ENCODE data around the gene PYGB. TPM values are rescaled to one million over a fixed set of nuclear protein-coding genes. Genes with fewer than 3 reads are reported as not detected.

PYGB gene
- total and polyA plus RNA-seq, 2 donors (not counting 1 experiment from before 2014, with no cell fraction given), result 22.5 to 30.6 TPM

GRCh38 chr20:25226433-25227316 lies 21.2 kb upstream of the PYGB start:
- ChIA-PET POLR2A (no interaction called here), CTCF (no interaction called here)
- no peaks in the 10 kb centered on the region for H3K9me3 ChIP-seq (ENCODE audit: control extremely low read depth in 1 of 3, control insufficient read depth in 2 of 3, insufficient read depth in 1 of 3, low read length in 2 of 3)
- WGBS (ENCODE audit: insufficient coverage), result 87% methylated on average over 27 of the region's 28 CpGs
- ATAC-seq (ENCODE audit: low read depth), result no peak
- H3K4me2 ChIP-seq (replicated peaks; ENCODE audit: low read depth, low read length, poor library complexity, severe bottlenecking), result no peak overlapping the region
- H3K9ac ChIP-seq (ENCODE audit: low read length), result no peak overlapping the region
- H2AFZ ChIP-seq (ENCODE audit: insufficient read depth, low read depth, low read length, poor library complexity, severe bottlenecking), result no peak overlapping the region
- TF ChIP-seq EZH2 (IDR thresholded peaks at IDR 0.05; ENCODE audit: borderline replicate concordance, insufficient read depth, low read depth, low read length, poor library complexity, severe bottlenecking) (no peak), CTCF (IDR thresholded peaks at IDR 0.05) (no peak)
- peaks cover 2% of the 10 kb centered on the region for H3K27me3 Mint-ChIP-seq
- H3K27ac ChIP-seq (ENCODE audit: low read length in 2 of 2), result no peak overlapping the region
- H3K4me1 Mint-ChIP-seq, result peaks cover 10% of the 10 kb centered on the region
- no peaks in the 10 kb centered on the region for H3K27me3 ChIP-seq (replicated peaks in 1 of 4; ENCODE audit: control extremely low read depth in 1 of 4, control insufficient read depth in 3 of 4, insufficient read depth in 4 of 4, low read length in 3 of 4)
- no peaks in the 10 kb centered on the region for H3K36me3 ChIP-seq (replicated peaks in 1 of 2; ENCODE audit: control extremely low read depth in 1 of 2, control insufficient read depth in 1 of 2, extremely low read depth in 1 of 2, insufficient read depth in 2 of 2, low read length in 1 of 2)
- no peak for DNase-seq
- no peaks in the 10 kb centered on the region for H3K9me3 Mint-ChIP-seq (ENCODE audit: insufficient read depth)
- peaks cover 4 to 7% of the 10 kb centered on the region in 2 donors for H3K4me1 ChIP-seq (ENCODE audit: control insufficient read depth in 2 of 2, insufficient read depth in 2 of 2, low read length in 2 of 2)
- no peaks in the 10 kb centered on the region for H3K79me2 ChIP-seq (ENCODE audit: control insufficient read depth, insufficient read depth, low read length)
- no peaks in the 10 kb centered on the region for H4K20me1 ChIP-seq (ENCODE audit: control insufficient read depth, insufficient read depth, low read length, poor library complexity, severe bottlenecking)
- H3K4me3 ChIP-seq (ENCODE audit: control extremely low read depth in 1 of 5, extremely low read depth in 1 of 5, insufficient read depth in 1 of 5, low read depth in 2 of 5, low read length in 4 of 5), result no peak overlapping the region
- no peak overlapping the region for H3K4me3 Mint-ChIP-seq
- intact Hi-C loops (cut with micrococcal nuclease), result no loop called here
- H3K27ac Mint-ChIP-seq, result no peak overlapping the region

- 90% methylated on average over 12 of the region's 12 CpGs for WGBS (ENCODE audit: insufficient coverage)
- intact Hi-C loops (cut with micrococcal nuclease), result no loop called here
- no peak overlapping the region for H3K27ac Mint-ChIP-seq
- H3K36me3 ChIP-seq (replicated peaks in 1 of 2; ENCODE audit: control extremely low read depth in 1 of 2, control insufficient read depth in 1 of 2, extremely low read depth in 1 of 2, insufficient read depth in 2 of 2, low read length in 1 of 2), result no peaks in the 10 kb centered on the region
- peaks cover 10% of the 10 kb centered on the region for H3K4me1 Mint-ChIP-seq
- CTCF ChIA-PET, result no interaction called here
- peaks cover 4 to 7% of the 10 kb centered on the region in 2 donors for H3K4me1 ChIP-seq (ENCODE audit: control insufficient read depth in 2 of 2, insufficient read depth in 2 of 2, low read length in 2 of 2)
- no peaks in the 10 kb centered on the region for H3K27me3 ChIP-seq (replicated peaks in 1 of 4; ENCODE audit: control extremely low read depth in 1 of 4, control insufficient read depth in 3 of 4, insufficient read depth in 4 of 4, low read length in 3 of 4)
- no peak for TF ChIP-seq CTCF (IDR thresholded peaks at IDR 0.05)
- no peak for TF ChIP-seq EZH2 (IDR thresholded peaks at IDR 0.05; ENCODE audit: borderline replicate concordance, insufficient read depth, low read depth, low read length, poor library complexity, severe bottlenecking)
- H3K4me2 ChIP-seq (replicated peaks; ENCODE audit: low read depth, low read length, poor library complexity, severe bottlenecking), result no peak overlapping the region
- H3K9ac ChIP-seq (ENCODE audit: low read length), result no peak overlapping the region
- no peak for DNase-seq
- ATAC-seq (ENCODE audit: low read depth), result no peak
- POLR2A ChIA-PET, result no interaction called here
- H3K4me3 Mint-ChIP-seq, result no peak overlapping the region
- no peaks in the 10 kb centered on the region for H3K9me3 Mint-ChIP-seq (ENCODE audit: insufficient read depth)
- no peaks in the 10 kb centered on the region for H3K79me2 ChIP-seq (ENCODE audit: control insufficient read depth, insufficient read depth, low read length)
- H2AFZ ChIP-seq (ENCODE audit: insufficient read depth, low read depth, low read length, poor library complexity, severe bottlenecking), result no peak overlapping the region
- no peak overlapping the region for H3K4me3 ChIP-seq (ENCODE audit: control extremely low read depth in 1 of 5, extremely low read depth in 1 of 5, insufficient read depth in 1 of 5, low read depth in 2 of 5, low read length in 4 of 5)
- peaks cover 3% of the 10 kb centered on the region for H3K27me3 Mint-ChIP-seq
- no peaks in the 10 kb centered on the region for H3K9me3 ChIP-seq (ENCODE audit: control extremely low read depth in 1 of 3, control insufficient read depth in 2 of 3, insufficient read depth in 1 of 3, low read length in 2 of 3)
- no peaks in the 10 kb centered on the region for H4K20me1 ChIP-seq (ENCODE audit: control insufficient read depth, insufficient read depth, low read length, poor library complexity, severe bottlenecking)
- H3K27ac ChIP-seq (ENCODE audit: low read length in 2 of 2), result no peak overlapping the region
These were observed 20.5 kb upstream of the PYGB start for GRCh38 chr20:25227317-25227831.

Data from B cell (primary cell).